ENCODE data around the gene CD248. TPM values are rescaled to one million over a fixed set of nuclear protein-coding genes. Genes with fewer than 3 reads are reported as not detected.
A peak's percentile ranks its signal among the peaks of the same experiment; 100 is the strongest.

CD248 gene
- total RNA-seq, 1 donor from 2014 or later, result 9.7 TPM

DNA sequence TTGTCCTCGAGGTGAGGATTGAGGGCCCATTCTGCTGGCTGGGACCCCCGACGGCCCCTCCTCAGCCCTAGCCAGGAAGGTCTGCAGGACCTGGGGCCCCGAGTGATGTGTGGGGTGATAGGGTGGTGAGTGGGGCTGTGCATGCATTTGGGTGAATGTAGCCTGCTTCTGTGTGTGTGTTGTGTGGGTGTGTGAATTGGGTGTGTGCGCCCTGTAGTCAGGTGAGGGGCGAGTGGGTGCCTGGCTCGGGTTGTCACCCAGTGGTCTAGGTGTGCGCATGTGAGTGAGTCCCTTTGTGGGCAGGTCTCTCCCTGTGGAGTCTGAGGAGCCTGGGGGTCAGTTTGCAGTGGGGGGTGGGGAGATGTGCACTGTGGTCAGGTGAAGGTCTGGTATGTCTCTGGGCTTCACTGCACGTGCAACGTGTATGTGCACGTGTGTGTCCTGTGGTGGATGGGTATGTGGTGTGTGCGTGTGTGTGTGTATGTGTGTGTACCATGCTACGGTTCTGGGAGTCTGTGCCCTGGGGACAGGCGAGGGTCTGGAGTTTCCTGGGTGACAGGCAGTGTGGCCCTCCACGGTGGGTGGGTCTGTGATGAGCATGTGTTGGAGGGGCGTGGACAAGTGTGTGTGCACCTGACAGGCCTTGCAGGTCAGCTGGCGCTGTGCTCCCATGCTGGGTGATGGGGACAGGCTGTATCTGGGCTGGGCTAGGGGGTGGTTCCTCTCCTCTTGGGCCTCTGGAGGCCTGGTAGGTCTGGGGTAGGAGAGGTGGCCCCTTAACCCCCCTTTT is 24.1 kb downstream of the CD248 start:
- intact Hi-C loops (cut with DNase I), result no loop called here

DNA sequence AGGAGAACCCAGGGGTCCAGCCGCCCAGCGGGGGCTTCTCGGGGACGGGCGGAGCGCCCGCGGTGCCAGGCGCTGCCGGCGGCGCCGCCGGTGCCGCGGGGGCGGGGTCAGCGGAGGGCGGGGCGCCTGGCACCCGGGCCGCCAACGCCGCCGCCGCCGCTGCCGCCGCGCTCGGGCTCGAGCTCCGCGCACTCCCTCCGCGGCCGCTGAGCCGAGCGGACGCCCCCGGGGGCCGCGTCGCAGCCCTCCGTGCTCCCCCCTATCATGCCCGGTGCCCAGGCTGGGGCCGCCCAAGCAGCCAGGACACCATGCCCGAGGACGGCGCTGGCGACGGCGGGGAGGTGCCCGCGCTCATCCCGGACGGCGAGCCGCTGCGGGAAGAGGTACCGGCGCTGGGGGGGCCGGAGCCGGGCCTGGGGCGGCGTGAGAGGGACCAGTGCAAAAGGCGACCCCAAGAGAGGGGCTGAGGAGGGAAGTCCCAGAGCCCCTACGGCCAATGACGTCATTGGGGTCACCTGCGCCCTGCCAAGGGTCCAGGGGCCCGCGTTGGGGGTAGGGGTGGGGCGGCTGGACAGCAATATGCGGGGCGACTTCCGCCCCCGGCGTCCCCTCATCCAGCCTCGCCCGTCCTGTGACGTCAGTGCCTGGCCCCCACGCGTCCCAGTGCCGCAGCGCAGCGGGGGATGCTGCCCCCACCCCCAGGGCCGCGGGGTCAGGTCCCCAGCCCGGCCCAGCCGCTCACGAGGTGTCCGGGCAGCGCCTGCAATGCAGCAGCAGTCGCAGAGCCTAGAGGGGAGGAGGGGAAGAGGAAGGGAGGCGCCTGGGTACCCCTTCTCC is 24.9 kb downstream of the CD248 start, which contains the start of gene TMEM151A:
TSS of gene TMEM151A (plus strand) at position 189 of the 837 bp plus-strand sequence. CDS start at position 309, 120 bp downstream.
- intact Hi-C loops (cut with DNase I), result no loop called here
- DNase-seq (ENCODE audit: low spot score), result no peak

More for the DNA sequence above, 24.1 kb downstream of the CD248 start:
- DNase-seq (ENCODE audit: low spot score), result no peak

DNA sequence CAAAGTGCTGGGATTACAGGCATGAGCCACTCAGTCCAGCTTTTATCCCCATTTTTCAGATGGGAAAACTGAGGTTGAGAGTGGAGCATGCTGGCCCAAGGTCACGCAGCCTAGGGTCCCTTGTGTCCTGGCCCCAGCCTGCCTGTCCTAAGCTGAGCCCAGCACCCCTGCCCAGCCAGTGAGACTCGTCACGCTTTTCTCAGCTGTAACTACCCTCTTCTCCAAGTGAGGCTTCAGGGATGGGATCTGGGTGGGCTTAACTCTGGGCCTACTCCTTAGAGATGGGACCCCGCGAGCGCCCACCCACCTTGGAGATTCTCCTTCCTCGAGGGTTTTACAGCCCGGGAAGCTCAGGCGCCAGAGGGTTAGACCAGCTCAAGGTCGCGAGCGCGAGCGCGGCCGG is 25.5 kb downstream of the CD248 start:
- intact Hi-C loops (cut with DNase I), result no loop called here
- DNase-seq (ENCODE audit: low spot score), result no peak

DNA sequence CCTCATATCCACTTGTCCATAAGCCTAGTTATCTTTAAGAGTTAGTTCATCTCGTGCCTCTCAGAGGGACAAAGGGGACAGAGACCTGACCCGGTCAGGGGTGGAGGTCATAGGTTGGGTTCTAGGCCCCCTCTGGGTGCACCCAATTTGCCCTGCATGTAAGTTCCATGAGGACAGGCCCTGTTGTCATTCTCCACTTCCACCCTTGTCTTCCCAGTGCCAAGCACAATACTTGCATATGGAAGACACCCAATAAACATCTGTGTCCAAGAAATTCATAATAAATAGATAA is 26.6 kb downstream of the CD248 start:
- intact Hi-C loops (cut with DNase I), result no loop called here

DNA sequence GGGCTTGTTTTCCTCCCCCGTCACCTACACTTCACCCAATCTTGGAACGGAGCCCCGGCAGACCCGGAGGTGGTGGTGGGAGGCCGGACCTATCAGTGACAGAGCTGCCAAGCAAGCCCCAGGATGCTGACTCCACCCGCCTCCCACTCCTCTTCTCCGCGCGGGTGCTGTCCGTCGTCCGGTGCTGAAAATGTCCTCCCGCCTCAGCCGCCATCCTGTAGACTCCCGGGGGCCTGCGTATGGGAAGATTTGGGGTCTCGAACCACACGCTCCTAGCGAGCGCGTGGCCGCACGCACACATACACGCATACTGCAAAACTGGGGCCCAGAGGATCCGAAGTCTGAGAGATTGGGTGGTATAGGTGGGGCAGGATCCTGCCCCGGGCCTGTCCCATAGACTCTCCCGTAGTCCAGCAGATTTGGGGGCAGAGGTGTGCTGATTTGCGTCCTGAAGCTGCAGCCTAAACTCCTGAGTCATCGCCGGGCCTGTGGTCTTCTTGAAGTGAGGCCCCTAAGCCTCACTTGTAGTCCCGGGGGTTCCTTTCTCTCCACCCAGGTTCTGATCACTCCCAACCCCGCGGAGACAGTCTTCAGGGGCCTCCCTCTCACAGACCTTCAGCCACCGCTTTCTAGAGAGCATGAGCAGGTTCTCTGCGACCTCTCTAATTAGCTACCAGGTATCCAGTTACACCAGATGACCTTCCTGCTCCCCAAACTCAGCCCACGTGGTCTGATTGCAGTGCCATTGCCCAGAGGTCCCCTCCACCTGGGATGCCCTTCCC is 27.1 kb downstream of the CD248 start:
- DNase-seq (ENCODE audit: low spot score), result peak; percentile 83
- intact Hi-C loops (cut with DNase I), result loop anchor here (2.0 kb wide), 1 partner anchor 21 kb away; the partner anchor contains the start of gene RAB1B

More for the DNA sequence above, 26.6 kb downstream of the CD248 start:
- no peak for DNase-seq (ENCODE audit: low spot score)

DNA sequence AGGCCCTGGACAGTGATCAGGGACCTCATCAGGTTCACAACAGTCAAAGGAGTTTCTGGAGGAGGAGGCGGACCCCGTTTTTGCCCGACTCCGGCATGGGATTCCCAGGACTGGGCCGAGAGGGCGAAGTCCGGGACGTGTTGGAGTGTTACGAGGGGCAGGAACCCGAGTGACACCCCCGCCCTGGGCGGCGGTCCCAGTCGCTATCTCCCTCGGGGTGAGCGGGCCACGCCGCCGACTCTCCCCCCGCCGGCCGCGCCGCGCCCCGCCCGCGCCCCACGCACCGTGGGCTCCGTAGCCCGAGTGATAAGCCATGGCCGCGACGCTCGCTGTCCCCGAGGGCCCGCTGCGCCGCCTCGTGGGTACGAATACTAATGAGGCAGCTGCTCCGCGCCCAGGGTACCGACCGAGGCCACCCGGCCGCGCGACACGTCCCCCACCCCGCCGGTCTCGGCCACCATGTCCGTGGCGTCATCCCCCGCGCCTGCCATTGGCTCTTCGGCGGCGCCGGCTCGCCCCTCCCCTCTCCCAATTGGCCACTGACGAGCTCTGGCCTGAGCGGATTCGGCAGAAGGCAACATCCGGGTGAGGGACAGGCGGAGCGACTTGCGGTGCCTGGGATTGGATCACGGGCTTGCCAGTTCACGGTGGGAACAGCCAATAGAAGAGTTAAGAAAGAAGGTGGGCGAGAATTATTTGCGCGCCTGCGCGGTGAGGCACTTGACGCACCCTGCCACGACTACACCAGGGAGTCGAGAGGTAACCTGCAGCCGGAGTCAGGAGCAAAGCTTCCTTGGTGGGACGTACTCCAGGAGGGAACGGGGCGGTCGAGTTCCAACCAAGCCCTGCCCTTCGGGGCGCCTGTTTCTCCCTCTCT is 27.9 kb downstream of the CD248 start, which contains the start of gene YIF1A:
TSS of gene YIF1A (minus strand) at position 473 of the 877 bp plus-strand sequence. CDS start at position 315, 158 bp downstream.
- intact Hi-C loops (cut with DNase I), result loop anchor here (2.0 kb wide), 1 partner anchor 20 kb away; the partner anchor contains the start of gene RAB1B
- DNase-seq (ENCODE audit: low spot score), result peak; percentile 99

DNA sequence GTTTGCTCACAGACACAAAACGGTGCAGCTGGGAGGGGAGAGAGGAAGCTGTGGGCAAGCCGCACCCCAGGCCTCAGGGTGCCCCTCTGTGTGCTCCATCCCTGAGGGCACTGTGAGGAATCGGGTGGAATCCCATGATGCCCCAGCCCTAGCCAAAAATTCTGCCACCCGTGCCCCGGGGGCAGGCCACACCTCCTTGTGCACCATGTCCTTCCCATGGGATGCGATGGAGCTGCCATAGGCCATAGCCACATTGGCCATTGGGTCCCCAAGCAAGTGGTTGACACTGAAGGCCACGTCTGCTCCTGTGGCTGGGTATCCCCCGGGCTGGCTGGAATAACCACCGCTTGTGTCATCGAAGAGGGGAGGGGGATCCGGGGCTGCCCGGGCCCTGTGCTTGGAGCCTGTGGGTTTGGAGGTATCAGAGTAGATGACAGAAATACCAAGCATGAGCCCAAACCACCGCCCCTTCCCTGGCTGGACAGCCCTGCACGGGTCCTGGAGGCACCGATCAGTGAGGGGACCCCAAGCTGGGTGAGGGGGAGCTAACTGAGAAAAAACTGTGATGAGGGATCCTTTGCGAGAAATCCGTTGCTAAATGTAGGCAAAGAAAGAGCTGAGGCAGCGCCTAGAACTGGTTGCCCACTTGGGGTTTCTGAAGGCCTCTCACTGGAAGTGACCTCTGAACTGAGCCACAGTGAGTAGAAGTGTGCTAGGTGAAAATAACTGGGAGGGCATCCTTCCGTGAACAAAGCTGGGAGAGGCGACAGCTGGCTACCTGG is 28.8 kb downstream of the CD248 start:
- intact Hi-C loops (cut with DNase I), result loop anchor here (2.0 kb wide), 1 partner anchor 19 kb away; the partner anchor contains the start of gene RAB1B
- no peak for DNase-seq (ENCODE audit: low spot score)

DNA sequence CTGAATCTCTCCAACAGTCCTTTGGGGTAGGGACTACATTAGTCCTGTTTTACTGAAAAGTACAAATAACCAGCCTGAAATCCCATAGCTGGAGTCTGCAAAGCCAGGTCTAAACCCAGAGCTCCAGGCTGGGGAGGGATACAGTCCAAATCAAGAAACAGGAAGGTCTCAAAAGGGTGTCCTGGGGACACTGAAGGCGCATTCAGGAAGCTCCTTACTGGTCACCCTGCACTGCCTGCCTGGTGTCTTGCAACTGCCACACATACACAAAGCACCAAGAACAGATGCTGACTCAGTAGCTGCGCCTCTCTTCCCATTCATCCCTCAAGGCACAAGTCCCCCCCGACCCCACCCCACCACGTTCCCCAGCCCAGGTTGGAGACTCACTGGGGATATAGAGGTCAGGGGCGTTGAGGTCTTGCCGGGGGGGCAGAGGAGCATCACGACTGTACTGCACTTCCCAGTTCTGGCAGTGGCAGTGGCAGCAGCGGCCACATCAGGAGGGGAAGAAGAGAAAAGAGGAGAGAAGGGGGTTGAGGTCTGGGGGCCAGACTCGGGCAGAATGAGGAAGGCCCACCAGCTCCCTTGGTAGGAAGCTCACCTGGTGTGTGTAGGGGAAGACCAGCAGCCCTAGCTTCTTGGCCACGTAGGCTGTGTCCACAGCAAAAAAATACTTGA is 29.5 kb downstream of the CD248 start:
- DNase-seq (ENCODE audit: low spot score), result no peak
- intact Hi-C loops (cut with DNase I), result no loop called here

DNA sequence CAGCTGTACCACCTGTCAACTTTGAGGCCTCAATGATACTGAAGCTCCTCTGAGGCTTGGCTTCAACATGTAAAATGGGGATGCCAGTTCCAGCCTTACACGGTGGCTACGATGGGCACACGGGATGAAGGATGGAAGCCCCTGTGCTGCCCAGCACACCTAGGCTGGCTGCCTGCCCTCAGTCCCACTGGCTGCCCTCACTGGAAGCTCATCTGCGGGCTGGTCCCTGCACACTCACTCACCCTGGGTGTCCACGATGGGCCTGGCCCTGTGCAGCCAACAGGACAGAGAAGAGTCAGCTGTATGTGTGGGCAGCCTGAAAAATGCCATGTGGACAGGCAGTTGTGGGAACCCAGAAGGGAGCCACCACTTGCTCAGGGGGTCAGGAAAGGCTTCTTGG is 30.1 kb downstream of the CD248 start:
- no peak for DNase-seq (ENCODE audit: low spot score)

DNA sequence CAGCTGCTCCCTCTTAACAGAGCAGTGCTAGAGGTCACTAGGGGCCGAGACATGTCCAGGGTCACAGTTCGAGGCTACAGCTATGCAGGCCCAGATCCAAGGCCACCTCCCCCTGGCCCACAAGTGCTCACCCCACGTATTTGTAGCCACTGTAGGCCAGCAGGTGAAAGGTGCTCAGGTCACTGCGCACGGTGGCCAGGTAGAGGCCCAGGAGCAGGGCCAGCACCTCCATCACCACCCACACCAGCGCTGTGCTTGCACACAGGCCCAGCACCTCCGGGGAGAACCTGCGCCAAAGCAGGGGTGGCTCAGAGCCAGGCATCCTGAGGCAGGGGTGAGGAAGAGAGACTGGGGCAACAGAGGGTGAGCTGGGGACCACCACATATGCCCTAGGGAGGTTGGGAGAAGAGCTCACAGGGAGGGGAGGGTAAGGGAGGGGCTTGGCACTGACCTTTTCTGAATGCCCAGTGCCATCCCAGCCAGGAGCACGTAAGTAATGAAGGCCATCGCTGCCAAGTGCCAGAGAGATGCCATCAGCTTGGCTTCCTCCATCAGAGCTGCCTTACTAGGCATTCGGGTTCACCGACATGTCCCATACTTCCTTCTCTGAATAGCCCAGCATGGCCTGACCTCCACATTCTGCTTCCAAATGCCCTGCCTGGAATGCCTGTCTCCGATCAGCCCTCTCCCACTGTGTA is 31.4 kb downstream of the CD248 start:
- intact Hi-C loops (cut with DNase I), result no loop called here
- no peak for DNase-seq (ENCODE audit: low spot score)

More for the DNA sequence above, 30.1 kb downstream of the CD248 start:
- intact Hi-C loops (cut with DNase I), result no loop called here

DNA sequence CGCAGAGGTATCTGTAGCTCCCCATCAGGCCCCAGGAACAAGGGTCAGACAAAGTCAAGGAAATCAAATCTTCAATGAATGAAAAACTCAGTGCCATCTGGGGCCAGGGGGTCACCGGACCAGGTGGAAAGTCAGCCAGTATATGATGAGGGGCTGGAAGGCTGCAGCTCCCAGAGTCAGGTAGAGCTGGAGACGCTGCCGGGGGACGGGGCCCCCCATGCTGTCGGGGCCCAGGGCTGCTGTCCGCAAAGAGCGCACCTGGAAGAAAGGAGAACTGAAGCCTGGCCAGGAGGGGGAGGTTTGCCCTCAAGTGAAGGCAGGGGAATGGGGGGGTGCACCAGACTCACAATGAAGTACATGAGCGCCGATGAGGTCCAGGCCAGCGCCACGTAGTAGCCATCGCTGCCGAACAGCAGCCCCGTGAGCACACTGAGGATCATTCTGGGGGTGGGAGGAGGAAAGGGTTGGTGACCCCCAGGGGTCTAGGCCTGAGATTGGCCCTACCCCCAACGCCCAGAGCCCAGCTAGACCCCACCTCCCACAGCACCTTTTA is 32.2 kb downstream of the CD248 start:
- DNase-seq (ENCODE audit: low spot score), result no peak
- intact Hi-C loops (cut with DNase I), result no loop called here

DNA sequence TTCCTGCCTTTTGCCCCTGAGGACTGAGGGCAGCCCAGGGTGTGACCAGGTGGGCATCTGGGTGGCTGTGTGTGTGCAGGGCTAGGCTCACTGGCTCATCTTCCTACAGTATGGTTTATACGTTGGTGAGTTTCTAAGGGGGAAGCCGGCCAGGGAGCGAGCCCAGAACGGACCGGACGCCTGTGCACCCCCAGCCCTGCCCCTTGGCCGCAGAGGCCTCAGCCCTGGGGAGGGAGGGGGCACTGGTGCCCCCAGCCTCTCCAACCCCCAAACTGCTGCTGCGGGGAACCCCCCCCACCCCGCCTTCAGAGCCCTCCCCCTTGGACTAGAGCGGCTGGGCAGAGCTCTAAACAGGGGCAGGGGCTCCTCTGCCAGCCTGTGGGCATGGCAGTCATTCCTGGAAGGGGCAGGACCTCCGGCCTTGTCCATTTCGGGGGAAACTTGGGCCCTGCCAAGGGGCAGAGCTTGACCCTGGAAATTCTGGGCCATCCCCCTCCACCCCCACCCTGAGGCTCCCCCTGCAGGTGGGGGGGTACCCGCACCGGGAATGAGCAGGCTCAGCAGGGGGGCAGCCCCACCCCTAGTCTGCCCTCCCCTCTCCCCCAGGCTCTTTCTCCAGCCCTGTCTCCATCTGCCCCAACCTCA is 33.3 kb downstream of the CD248 start:
- no peak for DNase-seq (ENCODE audit: low spot score)
- intact Hi-C loops (cut with DNase I), result no loop called here

DNA sequence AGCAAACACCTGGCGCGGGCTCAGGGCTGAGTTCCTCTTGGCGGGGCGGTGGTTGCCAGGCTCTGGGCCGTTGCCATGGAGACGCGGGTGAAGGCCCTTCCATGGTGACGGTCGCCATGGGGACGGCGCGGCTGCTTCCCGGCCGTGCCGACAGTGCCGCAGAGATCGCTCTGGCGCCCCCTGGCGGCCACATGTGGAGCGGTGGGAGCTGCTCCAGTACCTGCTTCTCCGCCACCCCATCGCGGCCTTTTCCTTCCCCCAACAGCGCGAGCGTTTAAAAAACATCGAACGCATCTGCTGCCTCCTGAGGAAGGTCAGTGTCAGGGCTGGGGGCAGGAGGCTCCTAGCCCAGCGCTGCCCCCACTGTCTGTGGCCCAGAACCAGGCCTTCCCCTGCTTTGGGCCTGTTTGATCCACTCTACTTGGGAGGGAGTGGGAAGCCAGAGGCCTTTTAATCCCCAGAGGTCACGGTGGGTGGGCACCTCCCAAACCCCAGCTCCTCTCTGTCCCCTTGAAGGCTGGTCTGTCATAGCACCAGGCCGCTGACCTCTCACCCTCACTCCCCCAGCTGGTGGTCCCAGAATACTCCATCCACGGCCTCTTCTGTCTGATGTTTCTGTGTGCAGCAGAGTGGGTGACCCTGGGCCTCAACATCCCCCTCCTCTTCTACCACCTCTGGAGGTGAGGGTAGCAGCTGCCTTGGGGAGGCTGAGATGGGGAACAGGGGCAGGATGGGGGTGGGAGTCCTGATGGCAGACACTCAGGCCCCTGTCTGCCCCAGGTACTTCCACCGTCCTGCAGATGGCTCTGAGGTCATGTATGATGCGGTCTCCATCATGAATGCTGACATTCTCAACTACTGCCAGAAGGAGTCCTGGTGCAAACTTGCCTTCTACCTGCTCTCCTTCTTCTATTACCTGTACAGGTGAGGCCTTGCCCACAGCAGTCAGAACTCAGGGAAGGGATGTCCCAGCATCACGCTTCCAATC is 34.1 kb downstream of the CD248 start:
- peak; percentile 98 for DNase-seq (ENCODE audit: low spot score)
- intact Hi-C loops (cut with DNase I), result no loop called here

DNA sequence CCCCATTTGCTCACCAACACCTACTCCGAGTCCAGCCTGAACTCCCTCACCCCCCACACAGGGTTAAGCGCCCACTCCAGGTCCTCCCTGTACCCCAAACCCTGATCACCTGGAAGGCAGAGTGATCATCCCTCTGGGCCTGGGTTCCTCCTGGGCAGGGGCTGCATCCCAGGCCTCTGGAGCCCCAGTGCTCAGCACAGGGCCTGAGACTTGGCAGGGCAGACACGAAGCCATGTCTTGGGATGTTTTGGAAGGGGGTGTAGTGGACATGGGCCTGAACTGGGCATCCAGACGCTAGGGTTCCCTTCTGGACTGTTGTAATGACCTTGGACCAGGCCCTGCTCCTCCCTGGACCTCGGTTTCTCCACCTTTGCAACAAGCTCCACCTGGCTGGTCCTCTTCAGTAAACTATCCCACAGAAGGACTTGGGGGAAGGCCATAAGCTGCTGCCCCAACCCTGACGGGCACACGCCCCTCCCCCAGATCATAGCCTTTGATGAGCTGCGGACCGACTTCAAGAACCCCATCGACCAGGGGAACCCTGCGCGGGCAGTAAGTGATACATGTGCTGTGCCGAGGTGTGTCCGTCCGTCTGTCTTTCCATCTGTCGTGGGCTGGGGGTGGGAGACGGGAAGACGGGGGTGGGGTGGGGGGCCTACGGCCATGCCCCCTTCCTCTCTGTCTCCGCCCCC is 34.9 kb downstream of the CD248 start:
- intact Hi-C loops (cut with DNase I), result no loop called here
- DNase-seq (ENCODE audit: low spot score), result no peak
